ENCODE results near the gene UBE2N. TPM values are rescaled to one million over a fixed set of nuclear protein-coding genes. Genes with fewer than 3 reads are reported as not detected.
"Not testable (repeated sequence)": the region's sequence is repeated elsewhere in the genome, so short reads cannot be mapped to it uniquely, and the experiment has no call there.

The UBE2N gene
- total RNA-seq, 2 experiments from 2014 or later: 157 to 189 TPM

DNA sequence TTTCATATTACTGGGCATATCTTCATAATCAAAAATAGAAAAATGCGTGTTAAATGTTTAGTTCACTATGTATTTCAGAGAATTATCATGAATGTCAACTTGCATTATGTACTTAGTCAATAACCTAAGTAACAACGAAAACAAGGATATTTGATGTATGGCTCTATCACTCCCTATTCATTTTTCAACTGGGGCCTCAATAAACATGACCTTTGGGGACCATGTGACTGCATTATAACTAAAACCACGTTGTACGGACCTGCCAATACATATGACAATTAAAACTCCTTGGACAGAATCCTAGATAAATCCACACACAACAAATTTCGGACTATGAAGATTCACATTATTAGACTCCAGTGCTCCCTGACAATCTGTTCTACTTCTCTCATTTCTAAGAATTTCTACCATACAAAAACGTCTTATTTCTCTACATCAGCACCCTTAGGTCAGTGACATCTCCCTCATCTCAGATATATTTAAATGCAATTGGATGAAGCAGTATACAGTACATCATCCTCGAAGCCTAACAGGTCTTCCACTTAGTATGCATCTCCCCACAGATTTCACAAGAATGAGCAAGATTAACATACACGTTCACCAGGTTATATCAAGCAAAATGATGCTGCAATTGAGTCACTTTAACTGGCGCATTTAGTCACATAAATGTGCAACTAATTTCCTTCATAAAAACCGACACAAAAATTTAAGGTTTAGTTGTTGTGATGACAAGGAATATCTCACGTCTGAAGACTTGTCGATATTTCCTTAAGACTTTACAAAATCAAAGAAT is 1.5 kb downstream of the UBE2N start:
- CTCF ChIA-PET: no interaction called here
- H3K4me1 Mint-ChIP-seq: peaks cover 65% of the 10 kb centered on the region

DNA sequence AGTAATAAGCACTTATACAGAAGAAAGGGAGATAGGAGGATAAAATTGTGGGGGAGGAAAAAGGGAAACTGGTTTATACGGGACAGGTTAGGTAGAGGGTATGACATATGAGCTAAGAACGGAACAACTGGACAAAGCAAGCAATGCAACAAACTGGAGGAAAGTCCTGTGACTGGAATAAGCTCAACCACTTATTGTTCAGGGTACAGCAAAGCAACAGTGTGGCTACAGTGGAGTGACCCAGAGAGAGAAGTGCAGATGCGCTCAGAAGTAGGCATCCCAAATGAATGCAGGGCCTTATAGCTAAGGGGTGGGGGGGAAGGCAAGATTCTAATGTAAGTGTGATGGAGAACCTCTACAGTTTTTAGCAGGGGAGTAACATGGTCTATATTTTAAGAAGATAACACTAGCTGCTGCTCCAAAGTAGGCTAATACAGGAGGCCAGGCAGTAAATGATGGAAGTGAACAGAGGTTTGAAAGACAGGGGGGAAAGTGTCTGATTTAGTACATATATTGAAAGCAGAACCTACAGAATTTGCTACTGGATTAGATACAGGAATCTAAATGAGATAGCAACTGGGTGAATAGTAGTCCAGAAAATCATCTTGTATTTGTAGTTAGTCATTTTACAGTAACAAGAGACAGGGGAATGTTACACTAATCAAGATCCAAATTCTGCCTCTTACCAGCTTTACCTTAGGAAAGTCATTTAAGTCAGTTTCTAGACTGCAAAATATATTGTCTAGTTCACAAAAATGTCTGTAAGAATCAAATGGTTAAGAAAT is 3.3 kb downstream of the UBE2N start:
- peak overlapping the region; percentile 58 for H3K4me3 Mint-ChIP-seq
- H3K36me3 Mint-ChIP-seq (ENCODE audit: low read depth): peaks cover 8% of the 10 kb centered on the region
- no peaks in the 10 kb centered on the region for H3K27me3 Mint-ChIP-seq
- no peaks in the 10 kb centered on the region for H3K9me3 Mint-ChIP-seq
- CTCF ChIA-PET: interaction anchor here (0.7 to 1.5 kb wide), 5 partner anchors 8 to 663 kb away, joined by 3 to 4 read pairs (median 4); no protein-coding TSS in a partner anchor
- no peak for DNase-seq
- peaks cover 76% of the 10 kb centered on the region for H3K4me1 Mint-ChIP-seq
- H3K27ac Mint-ChIP-seq: no peak overlapping the region
- POLR2A ChIA-PET: interaction anchor here (0.6 kb wide), 1 partner anchor 129 kb away, joined by 3 read pairs; no protein-coding TSS in a partner anchor

More for the DNA sequence above, 1.5 kb downstream of the UBE2N start:
- H3K27ac Mint-ChIP-seq: peak overlapping the region; percentile 93
- no peak for DNase-seq
- no peaks in the 10 kb centered on the region for H3K27me3 Mint-ChIP-seq
- POLR2A ChIA-PET: no interaction called here
- no peaks in the 10 kb centered on the region for H3K9me3 Mint-ChIP-seq
- H3K36me3 Mint-ChIP-seq (ENCODE audit: low read depth): peaks cover 8% of the 10 kb centered on the region
- peak overlapping the region; percentile 86 for H3K4me3 Mint-ChIP-seq

DNA sequence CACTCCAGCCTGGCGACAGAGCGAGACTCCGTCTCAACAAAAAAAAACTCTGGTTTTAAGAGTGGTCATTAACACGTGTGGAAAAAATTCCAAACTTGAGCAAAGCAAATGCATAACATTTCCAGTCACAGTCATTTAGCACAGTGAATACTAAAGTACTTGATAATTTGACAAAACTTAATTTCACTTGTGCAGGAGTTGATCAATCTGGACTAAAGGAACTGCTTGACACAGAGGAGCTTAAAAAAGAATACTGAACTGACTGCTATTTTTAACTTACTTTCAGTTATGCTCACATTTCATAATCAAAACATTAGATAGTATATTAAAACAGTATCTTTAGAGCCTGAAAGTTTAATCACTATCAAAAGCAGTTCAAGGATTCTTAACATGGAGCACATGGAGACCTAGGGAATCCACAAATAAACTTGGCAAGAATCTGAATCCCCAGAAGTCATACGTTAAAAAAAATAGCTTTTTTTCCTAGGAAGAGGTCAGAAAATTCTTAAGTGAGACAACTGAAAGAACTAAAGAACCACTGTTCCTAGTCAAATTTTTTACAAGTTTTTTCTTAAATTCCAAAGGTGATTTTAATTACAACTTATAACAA is 7.4 kb downstream of the UBE2N start:
- ChIA-PET POLR2A (no interaction called here), CTCF (interaction anchor here (0.6 to 1.3 kb wide), 3 partner anchors 156 to 1189 kb away, joined by 3 to 4 read pairs (median 3); no protein-coding TSS in a partner anchor)
- no peaks in the 10 kb centered on the region for H3K9me3 Mint-ChIP-seq
- H3K4me3 Mint-ChIP-seq: no peak overlapping the region
- peaks cover 72% of the 10 kb centered on the region for H3K4me1 Mint-ChIP-seq
- no peaks in the 10 kb centered on the region for H3K27me3 Mint-ChIP-seq
- no peak overlapping the region for H3K27ac Mint-ChIP-seq
- no peak for DNase-seq
- peaks cover 9% of the 10 kb centered on the region for H3K36me3 Mint-ChIP-seq (ENCODE audit: low read depth)

DNA sequence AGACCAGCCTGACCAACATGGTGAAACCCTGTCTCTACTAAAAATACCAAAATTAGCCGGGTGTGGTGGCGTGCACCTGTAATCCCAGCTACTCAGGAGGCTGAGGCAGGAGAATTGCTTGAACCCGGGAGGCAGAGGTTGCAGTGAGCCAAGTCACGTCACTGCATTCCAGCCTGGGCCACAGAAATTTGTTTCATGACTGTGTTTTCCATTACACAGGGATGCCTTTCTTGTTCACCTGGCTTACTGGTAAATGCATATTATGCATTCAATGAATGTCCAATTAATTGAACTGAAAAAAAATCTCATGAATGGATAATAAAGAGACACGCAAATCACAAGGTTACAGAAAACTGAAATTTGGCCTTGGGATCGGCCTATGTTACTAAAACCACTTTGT is 9.7 kb downstream of the UBE2N start:
- H3K4me3 Mint-ChIP-seq, H3K27me3 Mint-ChIP-seq, DNase-seq, H3K27ac Mint-ChIP-seq, POLR2A ChIA-PET, H3K9me3 Mint-ChIP-seq: not testable (repeated sequence)
- peaks cover 60% of the 10 kb centered on the region for H3K4me1 Mint-ChIP-seq
- CTCF ChIA-PET: interaction anchor here (1.3 kb wide), 1 partner anchor 36 kb away, joined by 4 read pairs; no protein-coding TSS in a partner anchor
- H3K36me3 Mint-ChIP-seq (ENCODE audit: low read depth): peaks cover 14% of the 10 kb centered on the region

DNA sequence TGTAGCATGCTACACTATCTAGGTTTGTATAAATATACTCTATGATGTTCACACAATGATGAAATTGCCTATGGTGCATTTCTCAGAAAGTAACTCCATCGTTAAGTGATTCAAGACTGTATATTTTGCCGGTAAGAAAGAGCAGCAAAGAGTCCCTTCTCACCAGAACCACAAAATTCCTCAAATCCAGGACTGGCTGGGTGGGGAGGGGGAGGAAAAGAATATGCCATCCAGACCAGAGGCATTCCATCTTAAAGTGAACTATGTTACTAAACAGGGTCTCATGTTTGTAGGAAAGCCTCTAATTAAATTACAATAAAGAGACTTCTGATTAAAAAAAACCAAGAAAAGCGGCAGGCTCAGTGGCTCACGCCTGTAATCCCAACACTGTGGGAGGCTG is 11.5 kb downstream of the UBE2N start:
- Mint-ChIP-seq H3K4me1 (peaks cover 63% of the 10 kb centered on the region), H3K4me3 (no peak overlapping the region), H3K36me3 (ENCODE audit: low read depth) (peaks cover 10% of the 10 kb centered on the region), H3K9me3 (no peaks in the 10 kb centered on the region), H3K27me3 (no peaks in the 10 kb centered on the region), H3K27ac (no peak overlapping the region)
- POLR2A ChIA-PET: no interaction called here
- CTCF ChIA-PET: interaction anchor here (0.8 to 1.3 kb wide), 4 partner anchors 11 to 672 kb away, joined by 3 to 4 read pairs (median 4); no protein-coding TSS in a partner anchor
- DNase-seq: no peak

DNA sequence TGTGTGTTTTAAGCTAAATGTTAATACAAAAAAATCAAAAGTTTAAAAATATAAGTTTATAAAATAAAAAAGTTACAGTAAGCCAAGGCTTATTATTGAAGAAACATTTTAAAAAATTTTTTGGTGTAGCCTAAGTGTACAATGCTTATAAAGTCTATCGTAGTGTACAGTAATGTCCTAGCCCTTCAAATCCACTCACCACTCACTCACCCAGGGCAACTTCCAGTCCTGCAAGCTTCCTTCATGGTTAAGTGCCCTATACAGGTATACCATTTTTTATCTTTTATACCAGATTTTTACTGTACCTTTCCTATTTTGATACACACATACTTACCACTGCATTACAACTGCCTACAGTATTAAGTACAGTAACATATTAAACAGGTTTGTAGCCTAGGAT is 11.9 kb downstream of the UBE2N start:
- Mint-ChIP-seq H3K27me3 (no peaks in the 10 kb centered on the region), H3K4me1 (peaks cover 64% of the 10 kb centered on the region), H3K4me3 (no peak overlapping the region), H3K36me3 (ENCODE audit: low read depth) (peaks cover 10% of the 10 kb centered on the region), H3K9me3 (no peaks in the 10 kb centered on the region), H3K27ac (no peak overlapping the region)
- ChIA-PET POLR2A (no interaction called here), CTCF (interaction anchor here (0.8 to 0.9 kb wide), 3 partner anchors 10 to 673 kb away, joined by 4 read pairs; no protein-coding TSS in a partner anchor)
- no peak for DNase-seq

DNA sequence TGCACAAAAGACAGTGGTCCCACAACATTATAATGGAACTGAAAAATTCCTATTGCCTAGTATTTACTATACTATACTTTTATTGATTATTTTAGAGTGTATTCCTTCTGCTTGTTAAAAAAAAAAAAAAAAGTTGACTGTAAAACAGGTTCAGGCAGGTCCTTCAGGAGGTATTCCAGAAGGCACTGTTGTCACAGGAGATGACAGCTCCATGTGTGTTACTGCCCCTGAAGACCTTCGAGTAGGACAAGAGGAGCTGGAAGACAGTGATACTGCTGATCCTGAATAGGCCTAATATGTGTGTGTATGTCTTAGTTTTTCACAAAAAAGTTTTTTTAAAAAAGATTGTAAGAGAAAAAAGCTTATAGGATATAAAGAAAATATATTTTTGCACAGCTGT is 12.3 kb downstream of the UBE2N start:
- H3K27me3 Mint-ChIP-seq: no peaks in the 10 kb centered on the region
- H3K9me3 Mint-ChIP-seq: no peaks in the 10 kb centered on the region
- peaks cover 11% of the 10 kb centered on the region for H3K36me3 Mint-ChIP-seq (ENCODE audit: low read depth)
- POLR2A ChIA-PET: no interaction called here
- CTCF ChIA-PET: interaction anchor here (0.8 to 0.9 kb wide), 3 partner anchors 10 to 673 kb away, joined by 4 read pairs; no protein-coding TSS in a partner anchor
- DNase-seq: no peak
- peaks cover 65% of the 10 kb centered on the region for H3K4me1 Mint-ChIP-seq
- no peak overlapping the region for H3K4me3 Mint-ChIP-seq
- peak overlapping the region; percentile 68 for H3K27ac Mint-ChIP-seq

DNA sequence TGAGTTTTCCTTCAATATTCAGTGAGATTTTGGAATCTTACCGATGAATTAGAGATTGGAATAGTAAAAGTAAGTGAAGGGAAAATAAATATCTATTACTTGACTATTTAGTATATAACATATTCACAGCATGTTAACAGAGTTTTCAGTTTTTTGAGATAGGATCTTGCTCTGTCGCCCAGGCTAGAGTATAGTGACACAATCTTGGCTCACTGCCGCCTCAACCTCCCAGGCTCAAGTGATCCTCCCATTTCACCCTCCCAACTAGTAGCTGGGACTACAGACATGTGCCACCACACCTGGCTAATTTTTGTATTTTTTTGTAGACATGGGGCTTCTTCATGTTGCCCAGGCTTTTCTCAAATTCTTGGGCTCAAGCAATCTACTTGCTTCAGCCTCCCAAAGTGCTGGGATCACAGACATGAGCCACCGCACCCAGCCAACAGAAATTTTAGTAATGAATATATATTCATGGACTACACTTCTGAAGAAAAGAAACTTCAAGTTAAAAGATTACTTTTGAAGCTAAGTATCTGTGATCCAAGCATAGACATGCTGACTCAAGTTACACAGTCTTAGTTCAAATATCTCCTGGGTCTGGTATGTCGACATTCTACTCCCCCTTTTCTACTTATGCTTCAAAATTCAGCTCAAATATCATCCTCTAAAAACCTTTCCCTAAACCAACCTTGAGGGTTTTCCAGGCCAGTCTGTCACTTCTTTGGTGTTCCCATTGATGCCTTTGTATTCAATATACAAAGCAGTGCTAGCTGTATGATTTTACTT is 13.8 kb downstream of the UBE2N start:
- H3K27me3 Mint-ChIP-seq: no peaks in the 10 kb centered on the region
- CTCF ChIA-PET: interaction anchor here (0.8 to 1.0 kb wide), 2 partner anchors 8 to 11 kb away, joined by 3 read pairs; no protein-coding TSS in a partner anchor
- peaks cover 14% of the 10 kb centered on the region for H3K36me3 Mint-ChIP-seq (ENCODE audit: low read depth)
- POLR2A ChIA-PET: no interaction called here
- H3K9me3 Mint-ChIP-seq: no peaks in the 10 kb centered on the region
- H3K4me1 Mint-ChIP-seq: peaks cover 66% of the 10 kb centered on the region
- no peak overlapping the region for H3K4me3 Mint-ChIP-seq
- no peak overlapping the region for H3K27ac Mint-ChIP-seq
- no peak for DNase-seq

DNA sequence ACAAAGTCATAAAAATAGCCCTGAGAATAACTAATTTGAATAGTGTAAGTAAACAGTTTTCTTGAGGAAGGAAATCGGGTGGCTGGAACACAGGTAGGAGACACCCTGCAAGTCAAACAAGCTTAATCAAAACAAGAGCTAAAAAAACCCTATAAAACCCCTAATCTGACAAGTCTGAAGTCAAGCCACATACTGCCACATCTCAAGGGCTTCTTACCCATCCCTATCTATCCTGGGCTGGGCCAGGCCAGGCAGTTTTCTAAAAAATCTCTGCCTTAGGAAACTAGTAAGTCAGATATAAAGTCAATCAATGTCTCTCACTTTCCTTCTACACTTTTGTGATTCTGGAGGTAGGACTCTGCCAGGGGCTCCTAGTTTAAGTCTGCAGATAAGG is 15.3 kb downstream of the UBE2N start:
- CTCF ChIA-PET: interaction anchor here (0.6 to 0.8 kb wide), 3 partner anchors 10 to 1606 kb away, joined by 4 to 5 read pairs (median 4); no protein-coding TSS in a partner anchor
- Mint-ChIP-seq H3K27me3 (no peaks in the 10 kb centered on the region), H3K9me3 (no peaks in the 10 kb centered on the region), H3K4me3 (peak overlapping the region; percentile 9), H3K36me3 (ENCODE audit: low read depth) (peaks cover 12% of the 10 kb centered on the region), H3K27ac (no peak overlapping the region), H3K4me1 (peaks cover 68% of the 10 kb centered on the region)
- POLR2A ChIA-PET: interaction anchor here (0.6 kb wide), 1 partner anchor 44 kb away, joined by 6 read pairs; no protein-coding TSS in a partner anchor
- DNase-seq: no peak

DNA sequence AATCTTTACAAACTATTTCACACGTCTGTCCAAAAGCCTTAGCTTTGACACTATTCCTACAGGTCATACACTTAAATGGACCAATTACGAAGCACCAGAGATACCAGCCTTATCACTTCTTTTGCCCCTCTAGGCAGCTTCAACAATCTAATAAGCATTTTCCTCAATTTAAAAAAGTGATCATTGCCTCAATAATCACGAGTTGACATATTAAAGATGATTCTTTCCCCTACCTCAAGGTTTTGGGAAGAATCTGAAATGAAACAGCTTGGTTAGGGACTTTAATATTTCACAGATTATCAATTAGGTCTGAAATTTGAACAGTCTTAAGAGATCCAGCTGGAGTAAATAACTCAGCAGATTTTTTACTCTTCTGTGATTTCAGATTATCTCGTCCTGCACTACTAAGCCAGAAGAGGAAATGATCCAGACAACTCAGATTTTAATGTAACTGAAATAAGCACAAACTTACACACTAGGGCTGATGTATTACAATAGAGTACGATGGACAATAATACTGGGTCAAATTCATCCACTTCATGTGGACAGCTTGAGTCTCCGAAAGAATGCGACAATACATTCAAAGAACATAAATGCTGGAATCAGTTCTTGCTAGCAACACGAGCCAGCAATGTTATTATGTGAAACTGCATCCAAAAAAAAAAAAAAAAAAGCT is 15.9 kb downstream of the UBE2N start:
- ChIA-PET CTCF (interaction anchor here (0.6 to 0.8 kb wide), 3 partner anchors 11 to 1607 kb away, joined by 4 to 5 read pairs (median 4); no protein-coding TSS in a partner anchor), POLR2A (interaction anchor here (0.6 kb wide), 1 partner anchor 44 kb away, joined by 6 read pairs; no protein-coding TSS in a partner anchor)
- Mint-ChIP-seq H3K4me3 (peak overlapping the region; percentile 9), H3K27ac (no peak overlapping the region), H3K36me3 (ENCODE audit: low read depth) (peaks cover 12% of the 10 kb centered on the region), H3K9me3 (no peaks in the 10 kb centered on the region), H3K4me1 (peaks cover 65% of the 10 kb centered on the region), H3K27me3 (no peaks in the 10 kb centered on the region)
- DNase-seq: no peak

DNA sequence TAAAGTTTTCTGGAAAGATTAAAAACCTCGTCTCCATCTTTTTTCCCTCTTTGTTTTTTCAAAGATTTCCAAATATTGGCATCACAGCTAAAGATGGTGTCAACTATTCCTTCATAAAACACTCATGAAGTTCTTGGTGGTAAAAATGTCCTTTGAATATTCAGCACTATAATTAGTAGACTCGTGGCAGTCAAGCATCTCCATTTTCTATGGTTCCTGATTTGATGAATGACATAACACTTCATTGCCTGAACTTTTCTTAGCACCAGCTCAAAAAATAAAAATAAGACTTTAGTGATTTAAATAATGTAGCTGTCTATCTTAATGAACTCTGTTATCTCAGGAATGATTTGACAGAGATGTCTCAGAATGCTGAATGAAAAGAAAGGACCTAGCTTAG is 19.7 kb downstream of the UBE2N start:
- H3K9me3 Mint-ChIP-seq: no peaks in the 10 kb centered on the region
- no peaks in the 10 kb centered on the region for H3K27me3 Mint-ChIP-seq
- DNase-seq: no peak
- POLR2A ChIA-PET: no interaction called here
- CTCF ChIA-PET: no interaction called here
- no peak overlapping the region for H3K27ac Mint-ChIP-seq
- H3K4me1 Mint-ChIP-seq: peaks cover 76% of the 10 kb centered on the region
- peaks cover 7% of the 10 kb centered on the region for H3K36me3 Mint-ChIP-seq (ENCODE audit: low read depth)
- H3K4me3 Mint-ChIP-seq: no peak overlapping the region

All from activated CD4-positive, alpha-beta T cell treated with anti-CD3 and anti-CD28 coated beads, Interleukin-2, amount 10 ng/mL, durations not matched to agents 7 days and 5 days (primary cell).